Cardiac muscle cell (in vitro differentiated cells and primary cell): ENCODE results near the gene FRA10AC1. TPM values are rescaled to one million over a fixed set of nuclear protein-coding genes. Genes with fewer than 3 reads are reported as not detected.
"Not testable (repeated sequence)": the region's sequence is repeated elsewhere in the genome, so short reads cannot be mapped to it uniquely, and the experiment has no call there.

Source experiments
- DNase-seq, 2 donors: peaks; one replicate each; pipeline versions ENCODE4 v3.0.0 to v3.0.0-alpha.2; 2010 to 2017; ENCODE audit warnings: low read depth in 1 of 2, low spot score in 1 of 2
- H3K27ac ChIP-seq: fragments of 200-600 bp; sonication (generic); 2 replicates; pipeline ENCODE4 v1.5.1; 2016
- H3K27me3 ChIP-seq: fragments of 200-600 bp; sonication (generic); 2 replicates; pipeline ENCODE4 v1.6.0; 2016; ENCODE audit warnings: control low read depth
- H3K36me3 ChIP-seq: fragments of 200-600 bp; sonication (generic); 2 replicates; pipeline ENCODE4 v1.5.1; 2016; ENCODE audit warnings: control low read depth
- H3K4me1 ChIP-seq: fragments of 200-600 bp; sonication (generic); 2 replicates; pipeline ENCODE4 v1.8.1; 2017; ENCODE audit warnings: low read depth, mild to moderate bottlenecking, mixed run types
- H3K4me3 ChIP-seq: fragments of 200-600 bp; sonication (generic); 2 replicates; pipeline ENCODE4 v1.5.1; 2016; ENCODE audit warnings: mild to moderate bottlenecking
- H3K9me3 ChIP-seq: fragments of 200-600 bp; sonication (generic); 2 replicates; pipeline ENCODE4 v1.5.1; 2017; ENCODE audit warnings: low read depth, mild to moderate bottlenecking, control low read depth
- polyA plus RNA-seq: library from polyadenylated mRNA; unstranded; fragments of >200 nt; fragmentation: Nextera tagmentation; extraction: Ambion mirVana; gene quantifications from 2 replicates; pipeline ENCODE4 v1.2.1, GENCODE V29; 2016
- total RNA-seq: library from RNA; depleted of rRNA; stranded (reverse); fragments of >200 nt; gene quantifications from 2 replicates; pipeline ENCODE4 v1.2.3, GENCODE V29; 2016
- TF ChIP-seq, protein P1 (sequence below): IDR thresholded peaks from 2 replicates; pipeline ENCODE4 v1.5.1; 2012; ENCODE audit warnings: low read depth, mild to moderate bottlenecking, low read length

Gene FRA10AC1
- total and polyA plus RNA-seq, 2 experiments from 2014 or later, result 13.5 to 21.6 TPM

- H3K9me3 ChIP-seq, result no peaks in the 10 kb centered on the region
- H3K27me3 ChIP-seq, result no peaks in the 10 kb centered on the region
- no peak overlapping the region for H3K27ac ChIP-seq
- H3K4me1 ChIP-seq, result peaks cover 9% of the 10 kb centered on the region
- peaks cover 10% of the 10 kb centered on the region for H3K36me3 ChIP-seq
- DNase-seq, result no peak
- no peak overlapping the region for H3K4me3 ChIP-seq
- TF ChIP-seq, protein P1, sequence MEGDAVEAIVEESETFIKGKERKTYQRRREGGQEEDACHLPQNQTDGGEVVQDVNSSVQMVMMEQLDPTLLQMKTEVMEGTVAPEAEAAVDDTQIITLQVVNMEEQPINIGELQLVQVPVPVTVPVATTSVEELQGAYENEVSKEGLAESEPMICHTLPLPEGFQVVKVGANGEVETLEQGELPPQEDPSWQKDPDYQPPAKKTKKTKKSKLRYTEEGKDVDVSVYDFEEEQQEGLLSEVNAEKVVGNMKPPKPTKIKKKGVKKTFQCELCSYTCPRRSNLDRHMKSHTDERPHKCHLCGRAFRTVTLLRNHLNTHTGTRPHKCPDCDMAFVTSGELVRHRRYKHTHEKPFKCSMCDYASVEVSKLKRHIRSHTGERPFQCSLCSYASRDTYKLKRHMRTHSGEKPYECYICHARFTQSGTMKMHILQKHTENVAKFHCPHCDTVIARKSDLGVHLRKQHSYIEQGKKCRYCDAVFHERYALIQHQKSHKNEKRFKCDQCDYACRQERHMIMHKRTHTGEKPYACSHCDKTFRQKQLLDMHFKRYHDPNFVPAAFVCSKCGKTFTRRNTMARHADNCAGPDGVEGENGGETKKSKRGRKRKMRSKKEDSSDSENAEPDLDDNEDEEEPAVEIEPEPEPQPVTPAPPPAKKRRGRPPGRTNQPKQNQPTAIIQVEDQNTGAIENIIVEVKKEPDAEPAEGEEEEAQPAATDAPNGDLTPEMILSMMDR, result no peak
Measured at GRCh38 chr10:93703841-93704240, 1.4 kb upstream of the FRA10AC1 start.

GRCh38 chr10:93703066-93703465 lies 674 bp upstream of the FRA10AC1 start:
- H3K9me3 ChIP-seq, result no peaks in the 10 kb centered on the region
- TF ChIP-seq, protein P1, result no peak
- peaks cover 18% of the 10 kb centered on the region for H3K36me3 ChIP-seq
- peak overlapping the region; percentile 86 for H3K4me3 ChIP-seq
- peak in 1 of 2 donors; percentile 12 for DNase-seq
- H3K27me3 ChIP-seq, result no peaks in the 10 kb centered on the region
- peak overlapping the region; percentile 95 for H3K27ac ChIP-seq
- peaks cover 9% of the 10 kb centered on the region for H3K4me1 ChIP-seq

GRCh38 chr10:93701866-93702209 lies 554 bp downstream of the FRA10AC1 start:
- H3K27ac ChIP-seq, result peak overlapping the region; percentile 95
- peaks cover 26% of the 10 kb centered on the region for H3K36me3 ChIP-seq
- TF ChIP-seq, protein P1, result no peak
- H3K4me3 ChIP-seq, result peak overlapping the region; percentile 86
- H3K9me3 ChIP-seq, result no peaks in the 10 kb centered on the region
- peaks cover 9% of the 10 kb centered on the region for H3K4me1 ChIP-seq
- peak; percentile 40 to 53 for DNase-seq
- no peaks in the 10 kb centered on the region for H3K27me3 ChIP-seq

GRCh38 chr10:93697207-93697606 lies 5.2 kb downstream of the FRA10AC1 start:
- Histone ChIP-seq H3K27ac (no peak overlapping the region), H3K4me3 (no peak overlapping the region), H3K27me3 (no peaks in the 10 kb centered on the region), H3K9me3 (no peaks in the 10 kb centered on the region), H3K36me3 (peaks cover 40% of the 10 kb centered on the region), H3K4me1 (peaks cover 4% of the 10 kb centered on the region)
- TF ChIP-seq, protein P1, result no peak
- no peak for DNase-seq

DNA sequence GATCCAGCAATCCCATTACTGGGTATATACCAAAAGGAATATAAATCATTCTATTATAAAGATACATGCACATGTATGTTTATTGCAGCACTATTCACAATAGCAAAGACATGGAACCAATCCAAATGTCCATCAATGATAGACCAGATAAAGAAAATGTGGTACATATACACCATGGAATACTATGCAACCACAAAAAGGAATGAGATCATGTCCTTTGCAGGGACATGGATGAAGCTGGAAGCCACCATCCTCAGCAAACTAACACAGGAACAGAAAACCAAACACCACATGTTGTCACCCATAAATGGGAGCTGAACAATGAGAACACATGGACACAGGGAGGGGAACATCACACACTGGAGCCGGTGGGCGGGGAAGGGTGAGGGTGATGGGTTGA lies 5.8 kb downstream of the FRA10AC1 start:
- not testable (repeated sequence) for H3K27me3 ChIP-seq, H3K4me1 ChIP-seq, H3K27ac ChIP-seq, DNase-seq, H3K9me3 ChIP-seq, H3K4me3 ChIP-seq
- peaks cover 40% of the 10 kb centered on the region for H3K36me3 ChIP-seq

- H3K9me3 ChIP-seq, result no peaks in the 10 kb centered on the region
- TF ChIP-seq, protein P1, result no peak
- H3K36me3 ChIP-seq, result peaks cover 42% of the 10 kb centered on the region
- no peak overlapping the region for H3K4me3 ChIP-seq
- DNase-seq, result no peak
- H3K27me3 ChIP-seq, result no peaks in the 10 kb centered on the region
- no peak overlapping the region for H3K27ac ChIP-seq
- no peaks in the 10 kb centered on the region for H3K4me1 ChIP-seq
Measured at GRCh38 chr10:93695740-93696139, 6.7 kb downstream of the FRA10AC1 start.
